Measurements from ENCODE around the gene NUDT1.

GRCh38 chr7:2198760-2199159, 43.3 kb upstream of the NUDT1 start:
- no peak for TF ChIP-seq EZH2 (IDR thresholded peaks at IDR 0.05; ENCODE audit: insufficient read depth, poor library complexity, severe bottlenecking)
- no peak for TF ChIP-seq EZH2phosphoT487 (IDR thresholded peaks at IDR 0.05; ENCODE audit: insufficient read depth, low read depth)
